Lung microvascular endothelial cell (primary cell): Measurements from ENCODE around the gene RABL3. TPM values are rescaled to one million over a fixed set of nuclear protein-coding genes. Genes with fewer than 3 reads are reported as not detected.
A peak's percentile ranks its signal among the peaks of the same experiment; 100 is the strongest.
"Not testable (repeated sequence)": the region's sequence is repeated elsewhere in the genome, so short reads cannot be mapped to it uniquely, and the experiment has no call there.

Experiments
- DNase-seq, 2 donors: peaks; one replicate each; pipeline versions ENCODE4 v3.0.0 to v3.0.0-alpha.2; 2010; ENCODE audit warnings: low read depth in 2 of 2
- total RNA-seq: library from RNA; depleted of rRNA; stranded (reverse); fragments of >200 nt; gene quantifications from 2 replicates; pipeline ENCODE4 v1.2.1, GENCODE V29; 2014

RABL3 gene
- total RNA-seq, 1 donor from 2014 or later = 6.7 TPM

- DNase-seq = no peak
Observed at GRCh38 chr3:120646771-120647432, 95.4 kb downstream of the RABL3 start.

GRCh38 chr3:120645083-120645845 is 97.1 kb downstream of the RABL3 start:
- DNase-seq = peak; percentile 5 to 16

- peak; percentile 71 to 96 for DNase-seq
Observed at GRCh38 chr3:120642368-120642948, 99.9 kb downstream of the RABL3 start.

GRCh38 chr3:120641696-120642246 is 100.5 kb downstream of the RABL3 start:
- DNase-seq = no peak

- DNase-seq = no peak
Observed at GRCh38 chr3:120640231-120640630, 102.1 kb downstream of the RABL3 start.

- DNase-seq = not testable (repeated sequence)
Observed at GRCh38 chr3:120638820-120639219, 103.5 kb downstream of the RABL3 start.

GRCh38 chr3:120637851-120638559 is 104.3 kb downstream of the RABL3 start:
- no peak for DNase-seq

GRCh38 chr3:120636795-120637401 is 105.4 kb downstream of the RABL3 start:
- DNase-seq = no peak

Other genes starting within 250 kb of the RABL3 start
- 23.8 and 24.6 TPM in 2 replicates for gene NDUFB4, start 146.2 kb downstream of the RABL3 start, total RNA-seq
- under 0.01 TPM in 2 replicates for gene HGD, start 60.3 kb downstream of the RABL3 start, total RNA-seq
- gene GTF2E1, start 228 bp upstream of the RABL3 start, total RNA-seq = 22.0 and 29.8 TPM in 2 replicates
- gene STXBP5L, start 165.7 kb upstream of the RABL3 start, total RNA-seq = not detected in 2 replicates